Large intestine (tissue), 3 donors: ENCODE data around the gene TCF7. TPM values are rescaled to one million over a fixed set of nuclear protein-coding genes. Genes with fewer than 3 reads are reported as not detected.

Source experiments
- DNase-seq, 2 donors: peaks; one replicate each; pipeline versions ENCODE4 v3.0.0 to v3.0.0-alpha.2; 2013
- H3K27ac ChIP-seq: one replicate; pipeline ENCODE4 v1.5.1; 2013; ENCODE audit warnings: low read length
- H3K27me3 ChIP-seq: 2 replicates; pipeline ENCODE4 v1.6.1; 2013; ENCODE audit warnings: low read length; ENCODE audit not compliant: control insufficient read depth, insufficient read depth
- H3K36me3 ChIP-seq: 2 replicates; pipeline ENCODE4 v1.6.1; 2013; ENCODE audit warnings: low read length; ENCODE audit not compliant: control insufficient read depth, insufficient read depth
- H3K4me1 ChIP-seq: one replicate; pipeline ENCODE4 v1.6.1; 2013; ENCODE audit warnings: low read length; ENCODE audit not compliant: control insufficient read depth, insufficient read depth
- H3K4me3 ChIP-seq: one replicate; pipeline ENCODE4 v1.5.1; 2013; ENCODE audit warnings: low read length
- H3K9me3 ChIP-seq: one replicate; pipeline ENCODE4 v1.6.1; 2013; ENCODE audit warnings: mild to moderate bottlenecking, low read depth, low read length, moderate library complexity; ENCODE audit not compliant: control insufficient read depth
- WGBS: methylation state at CpG from one replicate; pipeline ENCODE4 v1.1.5; 2013; ENCODE audit warnings: low lambda C conversion rate; ENCODE audit not compliant: insufficient coverage; 5-methylcytosine and 5-hydroxymethylcytosine counted together
- polyA plus RNA-seq: library from polyadenylated mRNA; unstranded; fragments of 120-200 nt; gene quantifications from one replicate; pipeline ENCODE4 v1.2.1, GENCODE V29; 2013

The TCF7 gene
- polyA plus RNA-seq, 1 donor = 9.7 TPM

- H3K36me3 ChIP-seq = peaks cover 62% of the 10 kb centered on the region
- no peak for DNase-seq
- no peak overlapping the region for H3K4me3 ChIP-seq
- peaks cover 2% of the 10 kb centered on the region for H3K9me3 ChIP-seq
- H3K4me1 ChIP-seq = no peaks in the 10 kb centered on the region
- 88% methylated on average over 1 of the region's 5 CpGs for WGBS
- no peak overlapping the region for H3K27ac ChIP-seq
- no peaks in the 10 kb centered on the region for H3K27me3 ChIP-seq
Observed at GRCh38 chr5:134162592-134162991, 48.1 kb downstream of the TCF7 start.

- peaks cover 55% of the 10 kb centered on the region for H3K36me3 ChIP-seq
- peak; percentile 73 to 83 for DNase-seq
Observed at GRCh38 chr5:134171972-134172371, 57.5 kb downstream of the TCF7 start.

GRCh38 chr5:134174841-134175839 lies 60.7 kb downstream of the TCF7 start:
- Histone ChIP-seq H3K4me1 (peaks cover 23% of the 10 kb centered on the region), H3K36me3 (peaks cover 32% of the 10 kb centered on the region), H3K27ac (peak overlapping the region; percentile 99), H3K4me3 (peak overlapping the region; percentile 95), H3K27me3 (no peaks in the 10 kb centered on the region), H3K9me3 (no peaks in the 10 kb centered on the region)
- 8% methylated on average over 3 of the region's 10 CpGs for WGBS
- DNase-seq = peak in 1 of 2 donors; percentile 32

More at GRCh38 chr5:134171972-134172371, 57.5 kb downstream of the TCF7 start:
- peaks cover 10% of the 10 kb centered on the region for H3K4me1 ChIP-seq
- peak overlapping the region; percentile 42 for H3K27ac ChIP-seq
- no peaks in the 10 kb centered on the region for H3K27me3 ChIP-seq
- H3K9me3 ChIP-seq = no peaks in the 10 kb centered on the region
- H3K4me3 ChIP-seq = no peak overlapping the region
- WGBS = no CpG with 5 or more reads among the region's 4 CpGs

GRCh38 chr5:134175921-134176510 lies 61.5 kb downstream of the TCF7 start:
- DNase-seq = no peak

GRCh38 chr5:134176511-134177368 lies 62.3 kb downstream of the TCF7 start, which contains the start of gene SKP1:
Gene SKP1, minus strand, starts transcription at chr5:134176950. Its CDS starts 2,928 bp downstream, at chr5:134174022.
- H3K36me3 ChIP-seq = peaks cover 17% of the 10 kb centered on the region
- peaks cover 18% of the 10 kb centered on the region for H3K4me1 ChIP-seq
- peak within 1 kb of the TSS; percentile 99 for H3K27ac ChIP-seq
- no peaks in the 10 kb centered on the region for H3K27me3 ChIP-seq
- WGBS = 0% methylated on average over 2 of the region's 92 CpGs
- DNase-seq = peak; percentile 84 to 92
- peak within 1 kb of the TSS; percentile 95 for H3K4me3 ChIP-seq
- no peaks in the 10 kb centered on the region for H3K9me3 ChIP-seq

More at GRCh38 chr5:134175921-134176510, 61.5 kb downstream of the TCF7 start:
- Histone ChIP-seq H3K4me1 (peaks cover 23% of the 10 kb centered on the region), H3K4me3 (peak overlapping the region; percentile 95), H3K9me3 (no peaks in the 10 kb centered on the region), H3K27me3 (no peaks in the 10 kb centered on the region), H3K27ac (peak overlapping the region; percentile 99), H3K36me3 (peaks cover 24% of the 10 kb centered on the region)
- WGBS = 7% methylated on average over 3 of the region's 31 CpGs

- WGBS = no CpG with 5 or more reads among the region's 29 CpGs
- peak; percentile 83 to 91 for DNase-seq
- Histone ChIP-seq H3K27ac (peak overlapping the region; percentile 99), H3K27me3 (no peaks in the 10 kb centered on the region), H3K36me3 (peaks cover 9% of the 10 kb centered on the region), H3K4me3 (peak overlapping the region; percentile 95), H3K9me3 (no peaks in the 10 kb centered on the region), H3K4me1 (peaks cover 13% of the 10 kb centered on the region)
Observed at GRCh38 chr5:134177369-134178095, 63.1 kb downstream of the TCF7 start.

GRCh38 chr5:134178096-134178419 lies 63.6 kb downstream of the TCF7 start:
- Histone ChIP-seq H3K4me1 (peaks cover 13% of the 10 kb centered on the region), H3K9me3 (no peaks in the 10 kb centered on the region), H3K27me3 (no peaks in the 10 kb centered on the region), H3K4me3 (no peak overlapping the region), H3K36me3 (peaks cover 6% of the 10 kb centered on the region), H3K27ac (peak overlapping the region; percentile 99)
- no peak for DNase-seq
- no CpG with 5 or more reads among the region's 3 CpGs for WGBS

DNA sequence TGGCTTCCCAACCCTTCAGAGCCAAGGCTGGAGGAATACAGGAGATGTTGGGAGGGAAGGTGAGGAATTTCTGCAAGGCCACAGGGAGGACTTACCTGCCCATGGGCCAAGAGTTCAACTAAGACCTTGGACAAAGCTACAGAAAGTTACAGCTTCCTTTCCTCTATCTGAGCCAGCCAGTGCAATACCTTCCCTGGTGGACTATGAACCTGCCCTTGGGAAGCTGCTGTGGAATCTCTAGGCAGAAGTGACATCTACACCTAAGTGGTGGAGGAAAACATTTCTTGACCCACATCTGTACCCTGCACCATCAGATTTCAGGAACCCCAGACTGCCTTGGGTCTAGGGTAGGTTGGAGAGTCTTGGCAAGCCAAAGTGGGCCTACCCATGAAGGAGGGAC lies 69.0 kb downstream of the TCF7 start:
- Histone ChIP-seq H3K4me1 (peaks cover 8% of the 10 kb centered on the region), H3K36me3 (no peaks in the 10 kb centered on the region), H3K9me3 (no peaks in the 10 kb centered on the region), H3K4me3 (no peak overlapping the region), H3K27ac (peak overlapping the region; percentile 45), H3K27me3 (no peaks in the 10 kb centered on the region)
- peak; percentile 47 to 72 for DNase-seq

DNA sequence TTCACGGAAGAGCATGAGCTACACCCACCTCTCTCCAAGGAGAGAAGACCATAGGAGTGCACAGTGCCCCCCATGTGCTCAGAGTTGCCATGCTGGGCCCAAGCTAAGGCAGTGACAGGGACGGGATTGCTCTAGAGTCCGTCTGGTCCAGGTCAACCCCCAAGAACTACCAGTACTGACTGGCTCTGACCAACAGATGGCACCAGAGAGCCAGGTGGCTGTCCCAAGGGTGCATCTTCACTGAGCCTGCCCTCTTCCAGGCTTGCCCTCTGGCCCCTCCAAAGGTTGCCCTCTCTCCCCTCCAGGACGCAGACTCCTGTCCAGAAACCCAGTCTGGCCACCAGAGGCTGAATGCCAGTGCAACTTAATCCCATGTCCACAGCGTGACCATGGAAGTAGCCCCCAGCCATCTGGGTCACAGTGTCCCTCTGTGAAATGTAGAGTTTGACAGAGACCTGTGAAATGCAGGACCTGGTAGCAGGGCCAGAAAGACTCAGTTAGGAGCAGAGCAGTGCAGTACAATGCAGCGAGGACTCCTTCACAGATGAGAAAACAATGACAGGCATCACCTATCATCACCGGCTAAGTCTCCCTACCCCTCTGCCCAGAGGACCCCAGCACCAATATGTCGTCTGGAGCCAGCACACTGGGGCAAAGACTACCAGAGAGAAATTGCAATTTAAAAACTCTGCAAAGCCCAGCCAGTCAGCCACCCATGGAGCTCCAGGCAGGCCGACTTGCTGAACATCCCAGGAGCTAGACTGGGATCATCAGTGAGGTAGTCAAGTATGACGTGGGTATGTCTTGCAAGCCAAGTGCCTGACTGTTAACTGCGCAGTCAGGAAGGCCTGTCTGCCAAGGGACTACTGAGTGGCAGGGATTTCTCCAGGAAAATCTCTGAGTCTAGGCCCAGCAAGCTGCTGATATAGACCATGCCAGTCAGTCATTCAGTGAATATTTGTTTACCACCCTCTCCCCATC lies 70.0 kb downstream of the TCF7 start:
- Histone ChIP-seq H3K27me3 (no peaks in the 10 kb centered on the region), H3K4me3 (no peak overlapping the region), H3K9me3 (no peaks in the 10 kb centered on the region), H3K27ac (peak overlapping the region; percentile 45), H3K4me1 (peaks cover 6% of the 10 kb centered on the region), H3K36me3 (no peaks in the 10 kb centered on the region)
- WGBS = no CpG with 5 or more reads among the region's 11 CpGs
- peak; percentile 55 to 57 for DNase-seq
